Measurements from ENCODE around the gene SON. TPM values are rescaled to one million over a fixed set of nuclear protein-coding genes. Genes with fewer than 3 reads are reported as not detected.

The SON gene
- polyA plus RNA-seq, 5 donors, result 299 to 439 (median 420) TPM

- peak; percentile 78 to 84 for DNase-seq
Measured at GRCh38 chr21:33541756-33542639, 840 bp upstream of the SON start, which contains the start of gene GART. Gene GART, minus strand, starts transcription at chr21:33542117. Its CDS starts 2,802 bp downstream, at chr21:33539315.

GRCh38 chr21:33543505-33544129 lies 779 bp downstream of the SON start:
- DNase-seq, result no peak

GRCh38 chr21:33544451-33545195 lies 1.8 kb downstream of the SON start:
- DNase-seq, result no peak

- no peak for DNase-seq
Measured at GRCh38 chr21:33546086-33546485, 3.2 kb downstream of the SON start.

GRCh38 chr21:33549848-33550771 lies 7.3 kb downstream of the SON start:
- no peak for DNase-seq

GRCh38 chr21:33550772-33551660 lies 8.2 kb downstream of the SON start:
- DNase-seq, result no peak

GRCh38 chr21:33551664-33552063 lies 8.8 kb downstream of the SON start:
- DNase-seq, result no peak

- DNase-seq, result no peak
Measured at GRCh38 chr21:33552093-33552998, 9.5 kb downstream of the SON start.

- DNase-seq, result no peak
Measured at GRCh38 chr21:33552999-33553598, 10.3 kb downstream of the SON start.

- DNase-seq, result no peak
Measured at GRCh38 chr21:33554236-33554981, 11.6 kb downstream of the SON start.

GRCh38 chr21:33554982-33555344 lies 12.1 kb downstream of the SON start:
- DNase-seq, result no peak

GRCh38 chr21:33557447-33557846 lies 14.6 kb downstream of the SON start:
- DNase-seq, result no peak

- no peak for DNase-seq
Measured at GRCh38 chr21:33558777-33559421, 16.1 kb downstream of the SON start.

- DNase-seq, result no peak
Measured at GRCh38 chr21:33559813-33560212, 17.0 kb downstream of the SON start.

- DNase-seq, result no peak
Measured at GRCh38 chr21:33560965-33561364, 18.1 kb downstream of the SON start.

- DNase-seq, result no peak
Measured at GRCh38 chr21:33561373-33561772, 18.5 kb downstream of the SON start.

GRCh38 chr21:33562389-33562788 lies 19.6 kb downstream of the SON start:
- DNase-seq, result no peak

All from right lung (tissue), 5 donors.